ENCODE data around the gene OXCT1.
"Not testable (repeated sequence)": the region's sequence is repeated elsewhere in the genome, so short reads cannot be mapped to it uniquely, and the experiment has no call there.

- TF ChIP-seq ZNF121 (CRISPR knock-in tag; IDR thresholded peaks at IDR 0.05); TP53 (CRISPR knock-in tag; IDR thresholded peaks at IDR 0.05); CTCF (IDR thresholded peaks at IDR 0.05); KAT7 (CRISPR knock-in tag; IDR thresholded peaks at IDR 0.05; ENCODE audit: borderline replicate concordance): not testable (repeated sequence)
- TF ChIP-seq, protein P1, sequence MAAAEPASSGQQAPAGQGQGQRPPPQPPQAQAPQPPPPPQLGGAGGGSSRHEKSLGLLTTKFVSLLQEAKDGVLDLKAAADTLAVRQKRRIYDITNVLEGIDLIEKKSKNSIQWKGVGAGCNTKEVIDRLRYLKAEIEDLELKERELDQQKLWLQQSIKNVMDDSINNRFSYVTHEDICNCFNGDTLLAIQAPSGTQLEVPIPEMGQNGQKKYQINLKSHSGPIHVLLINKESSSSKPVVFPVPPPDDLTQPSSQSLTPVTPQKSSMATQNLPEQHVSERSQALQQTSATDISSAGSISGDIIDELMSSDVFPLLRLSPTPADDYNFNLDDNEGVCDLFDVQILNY (CRISPR knock-in tag; IDR thresholded peaks at IDR 0.05), result not testable (repeated sequence)
Measured at GRCh38 chr5:41814306-41814705, 55.9 kb downstream of the OXCT1 start.

All from WTC11 (cell line).